Measurements from ENCODE around the gene VANGL2.

DNA sequence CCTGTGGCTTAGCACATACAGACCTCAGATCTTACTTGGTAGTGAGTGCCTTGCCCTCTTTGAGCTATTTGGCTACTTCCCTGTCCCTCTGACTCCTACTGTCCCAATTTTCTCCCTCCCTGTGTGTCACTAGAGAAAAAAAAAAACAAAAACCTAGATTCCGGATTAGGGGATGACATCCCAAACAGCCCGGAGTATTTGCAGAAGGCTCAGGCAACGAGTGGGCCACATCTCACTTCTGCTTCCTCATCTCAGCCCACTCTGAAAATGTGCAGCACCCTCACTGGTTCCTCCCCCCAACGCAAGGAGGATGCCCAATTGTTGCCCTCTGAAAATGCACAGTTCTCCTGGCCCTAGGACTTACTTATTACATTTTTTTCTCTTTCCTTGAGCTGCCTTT is 28.6 kb upstream of the VANGL2 start:
- TF ChIP-seq, protein P1, sequence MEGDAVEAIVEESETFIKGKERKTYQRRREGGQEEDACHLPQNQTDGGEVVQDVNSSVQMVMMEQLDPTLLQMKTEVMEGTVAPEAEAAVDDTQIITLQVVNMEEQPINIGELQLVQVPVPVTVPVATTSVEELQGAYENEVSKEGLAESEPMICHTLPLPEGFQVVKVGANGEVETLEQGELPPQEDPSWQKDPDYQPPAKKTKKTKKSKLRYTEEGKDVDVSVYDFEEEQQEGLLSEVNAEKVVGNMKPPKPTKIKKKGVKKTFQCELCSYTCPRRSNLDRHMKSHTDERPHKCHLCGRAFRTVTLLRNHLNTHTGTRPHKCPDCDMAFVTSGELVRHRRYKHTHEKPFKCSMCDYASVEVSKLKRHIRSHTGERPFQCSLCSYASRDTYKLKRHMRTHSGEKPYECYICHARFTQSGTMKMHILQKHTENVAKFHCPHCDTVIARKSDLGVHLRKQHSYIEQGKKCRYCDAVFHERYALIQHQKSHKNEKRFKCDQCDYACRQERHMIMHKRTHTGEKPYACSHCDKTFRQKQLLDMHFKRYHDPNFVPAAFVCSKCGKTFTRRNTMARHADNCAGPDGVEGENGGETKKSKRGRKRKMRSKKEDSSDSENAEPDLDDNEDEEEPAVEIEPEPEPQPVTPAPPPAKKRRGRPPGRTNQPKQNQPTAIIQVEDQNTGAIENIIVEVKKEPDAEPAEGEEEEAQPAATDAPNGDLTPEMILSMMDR (IDR thresholded peaks at IDR 0.05) = no peak
- no peak for TF ChIP-seq POLR2A (IDR thresholded peaks at IDR 0.05)
